KMS-11 (cell line): ENCODE results near the gene FGGY.
"Not testable (repeated sequence)": the region's sequence is repeated elsewhere in the genome, so short reads cannot be mapped to it uniquely, and the experiment has no call there.

Source experiments
- H2AFZ ChIP-seq: fragments of 200-600 bp; sonication (generic); 2 replicates; pipeline ENCODE4 v1.6.1; 2016; ENCODE audit warnings: antibody characterized with exemption, mixed run types, low read depth
- H3K27ac ChIP-seq: fragments of 200-600 bp; sonication (generic); 2 replicates; pipeline ENCODE4 v1.6.1; 2016; ENCODE audit warnings: mild to moderate bottlenecking, mixed run types
- H3K27me3 ChIP-seq: fragments of 200-600 bp; sonication (generic); 2 replicates; pipeline ENCODE4 v1.6.1; 2017; ENCODE audit warnings: mild to moderate bottlenecking, low read depth, mixed run types, moderate library complexity; ENCODE audit not compliant: insufficient read depth
- H3K36me3 ChIP-seq: fragments of 200-600 bp; sonication (generic); 2 replicates; pipeline ENCODE4 v1.6.1; 2017; ENCODE audit warnings: mild to moderate bottlenecking, mixed run types; ENCODE audit not compliant: insufficient read depth
- H3K4me1 ChIP-seq: fragments of 200-600 bp; sonication (generic); 2 replicates; pipeline ENCODE4 v1.6.1; 2016; ENCODE audit warnings: mild to moderate bottlenecking, low read depth, mixed run types; ENCODE audit not compliant: poor library complexity, severe bottlenecking
- H3K4me2 ChIP-seq: fragments of 200-600 bp; sonication (generic); 2 replicates; pipeline ENCODE4 v1.7.0; 2016; ENCODE audit warnings: mild to moderate bottlenecking, mixed run types
- H3K4me3 ChIP-seq: fragments of 200-600 bp; sonication (generic); IDR thresholded peaks from 2 replicates; pipeline ENCODE4 v1.6.1; 2017; ENCODE audit warnings: low read depth, low read length, mixed read lengths; ENCODE audit not compliant: insufficient read depth
- H3K79me2 ChIP-seq: fragments of 200-600 bp; sonication (generic); 2 replicates; pipeline ENCODE4 v1.6.1; 2016; ENCODE audit warnings: low read depth, mixed run types; ENCODE audit not compliant: insufficient read depth
- H3K9ac ChIP-seq: fragments of 200-600 bp; sonication (generic); 2 replicates; pipeline ENCODE4 v1.6.1; 2016; ENCODE audit warnings: mild to moderate bottlenecking, mixed run types
- H4K20me1 ChIP-seq: fragments of 200-600 bp; sonication (generic); 2 replicates; pipeline ENCODE4 v1.6.1; 2016; ENCODE audit warnings: mild to moderate bottlenecking, mixed run types; ENCODE audit not compliant: insufficient read depth
- CTCF ChIP-seq: fragments of 200-600 bp; sonication (generic); conservative IDR thresholded peaks from 2 replicates; pipeline ENCODE4 v1.6.1; 2017; ENCODE audit warnings: low read depth, mild to moderate bottlenecking, antibody characterized with exemption, low read length, moderate library complexity, mixed read lengths

FGGY gene

DNA sequence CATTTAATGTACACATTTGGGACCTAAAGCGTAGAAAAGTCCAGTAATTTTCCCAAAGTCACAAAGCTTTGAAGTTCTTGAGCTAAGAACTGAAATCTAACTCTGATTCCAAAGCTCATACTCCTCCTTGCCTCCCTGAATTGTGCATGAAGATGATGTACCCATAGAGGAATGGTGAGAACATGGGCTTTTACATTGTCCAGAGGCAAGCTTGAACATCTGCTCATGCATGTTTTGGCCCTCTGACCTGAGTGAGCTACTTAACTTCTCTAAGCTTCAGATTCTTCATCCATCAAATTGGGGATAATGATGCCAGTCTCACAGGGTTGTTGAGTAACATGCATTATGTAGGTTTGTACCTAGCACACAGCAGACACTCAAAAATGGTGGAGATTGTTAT is 259.5 kb downstream of the FGGY start:
- no peak for TF ChIP-seq CTCF
- no peaks in the 10 kb centered on the region for H4K20me1 ChIP-seq
- no peak overlapping the region for H3K9ac ChIP-seq
- H3K36me3 ChIP-seq = no peaks in the 10 kb centered on the region
- H3K4me2 ChIP-seq = no peak overlapping the region
- no peak overlapping the region for H3K4me3 ChIP-seq
- H3K27me3 ChIP-seq = no peaks in the 10 kb centered on the region
- no peaks in the 10 kb centered on the region for H3K79me2 ChIP-seq
- no peaks in the 10 kb centered on the region for H3K4me1 ChIP-seq
- no peak overlapping the region for H3K27ac ChIP-seq
- H2AFZ ChIP-seq = no peak overlapping the region

GRCh38 chr1:59556802-59557548 is 260.1 kb downstream of the FGGY start:
- no peaks in the 10 kb centered on the region for H3K36me3 ChIP-seq
- H3K9ac ChIP-seq = no peak overlapping the region
- no peak for TF ChIP-seq CTCF
- no peak overlapping the region for H3K4me2 ChIP-seq
- no peaks in the 10 kb centered on the region for H3K27me3 ChIP-seq
- no peak overlapping the region for H3K27ac ChIP-seq
- H2AFZ ChIP-seq = no peak overlapping the region
- H3K4me3 ChIP-seq = no peak overlapping the region
- H3K4me1 ChIP-seq = no peaks in the 10 kb centered on the region
- no peaks in the 10 kb centered on the region for H4K20me1 ChIP-seq
- no peaks in the 10 kb centered on the region for H3K79me2 ChIP-seq

DNA sequence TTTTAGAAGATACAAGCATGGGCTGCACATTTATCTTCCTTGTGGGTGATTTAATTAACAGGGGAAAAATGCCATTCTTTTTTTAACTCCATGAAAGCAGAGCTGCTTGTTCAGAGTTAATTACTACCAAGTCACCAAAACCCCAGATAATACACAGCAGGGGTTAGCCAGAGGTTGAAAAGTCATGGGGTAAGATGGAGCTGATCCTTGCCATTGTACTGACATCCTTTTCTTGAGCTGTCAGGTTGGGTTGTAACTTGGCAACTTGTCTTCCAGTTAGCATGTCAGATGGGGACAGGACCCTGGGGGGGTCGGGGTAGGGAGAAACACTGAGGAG is 260.6 kb downstream of the FGGY start:
- no peak for TF ChIP-seq CTCF
- H3K9ac ChIP-seq = no peak overlapping the region
- no peak overlapping the region for H3K4me3 ChIP-seq
- no peaks in the 10 kb centered on the region for H3K36me3 ChIP-seq
- H3K79me2 ChIP-seq = no peaks in the 10 kb centered on the region
- H2AFZ ChIP-seq = no peak overlapping the region
- H3K4me1 ChIP-seq = no peaks in the 10 kb centered on the region
- H3K27me3 ChIP-seq = no peaks in the 10 kb centered on the region
- no peak overlapping the region for H3K27ac ChIP-seq
- no peaks in the 10 kb centered on the region for H4K20me1 ChIP-seq
- H3K4me2 ChIP-seq = no peak overlapping the region

- H3K4me1 ChIP-seq, H4K20me1 ChIP-seq, H3K9ac ChIP-seq, H3K4me2 ChIP-seq, H3K27me3 ChIP-seq, H3K27ac ChIP-seq, H2AFZ ChIP-seq, H3K79me2 ChIP-seq, H3K4me3 ChIP-seq, H3K36me3 ChIP-seq: not testable (repeated sequence)
Measured at GRCh38 chr1:59558580-59558979, 261.7 kb downstream of the FGGY start.

DNA sequence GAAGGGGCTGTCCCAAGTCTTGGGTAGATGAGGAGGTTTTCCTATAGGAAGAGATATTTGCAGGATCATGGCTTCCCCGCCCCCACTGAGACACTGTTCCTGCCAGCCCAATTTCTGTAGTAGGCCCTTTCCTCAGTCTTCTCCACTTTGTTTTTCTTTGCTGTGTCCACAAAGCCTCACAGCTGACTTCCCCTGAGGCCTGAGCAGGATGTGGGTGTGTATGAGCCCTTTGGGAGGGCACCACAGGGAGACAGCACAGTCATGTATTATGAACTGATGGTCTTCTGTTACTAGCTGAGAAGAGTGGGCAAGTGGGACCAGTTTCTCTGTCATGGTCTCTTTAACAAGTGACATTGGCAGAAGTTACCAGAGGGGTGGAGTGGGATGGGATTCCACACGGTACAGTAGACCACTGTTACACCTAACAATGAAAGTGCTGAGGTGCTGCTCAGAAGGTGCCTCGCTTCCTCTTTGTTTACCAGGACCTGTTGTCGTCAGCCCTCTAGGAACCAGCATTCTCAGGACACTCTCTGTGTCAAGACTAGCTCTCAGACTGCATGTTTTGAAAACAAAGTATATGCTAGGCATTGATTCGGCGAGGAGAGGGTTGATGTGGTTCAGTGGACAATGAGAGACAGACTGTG is 264.0 kb downstream of the FGGY start:
- Histone ChIP-seq H3K9ac (no peak overlapping the region), H3K27ac (no peak overlapping the region), H2AFZ (no peak overlapping the region), H3K27me3 (no peaks in the 10 kb centered on the region), H3K4me3 (no peak overlapping the region), H3K4me1 (peaks cover 9% of the 10 kb centered on the region), H3K4me2 (no peak overlapping the region), H4K20me1 (no peaks in the 10 kb centered on the region), H3K79me2 (no peaks in the 10 kb centered on the region), H3K36me3 (no peaks in the 10 kb centered on the region)
- TF ChIP-seq CTCF = no peak
